Measurements from ENCODE around the gene RAB11B. TPM values are rescaled to one million over a fixed set of nuclear protein-coding genes. Genes with fewer than 3 reads are reported as not detected.
"Not testable (repeated sequence)": the region's sequence is repeated elsewhere in the genome, so short reads cannot be mapped to it uniquely, and the experiment has no call there.

The RAB11B gene
- total RNA-seq, 2 donors from 2014 or later = 76.6 to 81.5 TPM

DNA sequence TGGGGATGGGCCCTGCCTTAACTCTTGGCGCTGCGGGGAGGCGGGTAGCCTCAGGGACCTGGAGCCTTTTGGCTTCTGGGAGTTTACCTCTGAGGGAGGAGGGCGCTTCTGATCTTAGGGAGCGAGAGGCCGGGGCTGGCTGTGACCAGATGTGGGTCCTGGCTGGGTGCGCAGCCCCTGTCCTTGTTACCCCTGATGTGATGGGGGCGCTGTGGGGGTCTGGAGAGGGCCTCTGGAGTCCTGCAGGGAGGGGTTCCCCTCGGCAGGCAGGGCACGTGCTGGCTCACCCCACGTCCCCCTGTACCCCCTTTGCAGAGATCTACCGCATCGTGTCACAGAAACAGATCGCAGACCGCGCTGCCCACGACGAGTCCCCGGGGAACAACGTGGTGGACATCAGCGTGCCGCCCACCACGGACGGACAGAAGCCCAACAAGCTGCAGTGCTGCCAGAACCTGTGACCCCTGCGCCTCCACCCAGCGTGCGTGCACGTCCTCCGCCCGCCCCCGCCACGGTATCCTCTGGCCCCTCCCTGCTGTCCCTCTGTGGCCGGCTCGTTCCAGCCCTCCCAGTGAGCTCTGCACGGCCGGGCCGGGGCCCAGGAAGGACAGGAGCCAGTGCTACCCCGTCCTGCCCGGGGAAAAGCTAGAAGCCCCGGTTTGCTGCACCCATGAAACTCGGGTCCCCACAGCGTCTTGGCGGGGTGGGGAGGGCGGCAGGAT is 13.1 kb downstream of the RAB11B start:
- no peaks in the 10 kb centered on the region for H3K36me3 Mint-ChIP-seq
- no peak for ATAC-seq
- H3K9me3 Mint-ChIP-seq = no peaks in the 10 kb centered on the region
- H3K27ac Mint-ChIP-seq = peak overlapping the region in 1 of 2 donors; percentile 72
- no peak for DNase-seq (ENCODE audit: low spot score in 2 of 2)

DNA sequence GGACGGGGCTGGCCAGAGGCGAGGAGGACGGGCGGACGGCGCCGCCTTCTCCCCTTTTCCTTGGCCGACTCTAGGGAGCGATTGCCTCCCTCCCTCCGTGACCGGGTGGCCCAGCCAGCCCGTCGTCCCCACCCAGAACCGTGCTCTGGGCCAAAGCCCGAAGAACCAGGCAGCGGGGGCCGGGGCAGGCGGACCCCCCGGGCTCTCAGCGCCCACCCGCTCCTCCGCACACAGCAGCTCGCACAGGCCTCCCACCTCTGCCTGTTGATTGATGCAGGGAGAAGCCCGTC is 13.6 kb downstream of the RAB11B start:
- H3K27ac Mint-ChIP-seq = no peak overlapping the region
- ATAC-seq = no peak
- no peaks in the 10 kb centered on the region for H3K9me3 Mint-ChIP-seq
- no peak for DNase-seq (ENCODE audit: low spot score in 2 of 2)
- H3K36me3 Mint-ChIP-seq = no peaks in the 10 kb centered on the region

DNA sequence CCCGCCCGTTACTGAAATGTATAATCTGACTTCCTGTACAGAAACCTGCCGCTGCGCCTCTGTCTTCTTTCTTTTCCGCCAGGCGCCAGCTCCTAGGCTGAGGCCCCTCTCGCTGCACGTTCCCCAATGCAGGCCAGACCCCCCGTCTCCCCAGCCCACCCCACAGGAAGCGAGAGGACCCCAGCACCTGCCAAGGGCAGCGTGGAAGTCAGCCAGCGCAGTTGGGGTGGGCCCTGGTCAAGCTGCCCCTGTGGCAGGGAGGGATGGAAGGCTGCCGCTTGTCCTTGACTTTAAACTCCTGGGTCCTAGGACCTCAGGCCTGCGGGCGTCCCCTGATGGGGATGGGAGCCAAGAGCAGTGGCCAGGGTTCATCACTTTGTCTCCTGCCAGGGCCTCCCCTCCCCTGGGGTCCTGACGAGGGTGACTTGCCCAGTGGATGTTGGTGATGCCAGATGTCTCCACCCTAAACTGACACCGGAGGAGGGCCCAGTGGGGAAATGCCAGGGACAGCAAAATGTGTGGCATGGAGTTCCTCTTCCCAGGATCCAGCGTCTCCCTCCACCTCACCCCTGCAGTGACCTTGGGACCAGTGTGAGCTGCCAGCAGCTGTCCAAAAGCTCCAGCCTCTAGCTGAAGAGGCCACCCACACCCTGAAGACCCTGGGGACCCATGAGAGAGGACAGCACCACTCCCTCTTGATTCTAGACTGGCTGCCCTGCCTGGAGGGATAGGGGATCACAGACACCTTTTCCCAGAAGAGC is 14.4 kb downstream of the RAB11B start:
- ATAC-seq = no peak
- Mint-ChIP-seq H3K9me3 (no peaks in the 10 kb centered on the region), H3K36me3 (no peaks in the 10 kb centered on the region), H3K27ac (no peak overlapping the region)
- DNase-seq (ENCODE audit: low spot score in 2 of 2) = no peak

DNA sequence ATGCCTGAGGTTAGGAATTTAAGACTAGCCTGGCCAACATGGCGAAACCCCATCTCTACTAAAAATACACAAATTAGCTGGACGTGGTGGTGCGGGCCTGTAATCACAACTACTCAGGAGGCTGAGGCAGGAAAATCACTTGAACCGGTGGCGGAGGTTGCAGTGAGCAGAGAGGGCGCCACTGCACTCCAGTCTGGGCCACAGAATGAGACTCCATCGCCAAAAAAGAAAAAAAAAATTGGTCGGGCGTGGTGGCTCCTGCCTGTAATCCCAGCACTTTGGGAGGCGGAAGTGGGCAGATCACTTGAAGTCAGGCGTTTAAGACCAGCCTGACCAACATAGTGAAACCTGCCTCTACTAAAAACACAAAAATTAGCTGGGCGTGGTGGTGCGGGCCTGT is 20.6 kb downstream of the RAB11B start:
- ATAC-seq; H3K36me3 Mint-ChIP-seq; H3K9me3 Mint-ChIP-seq; H3K27ac Mint-ChIP-seq; DNase-seq (ENCODE audit: low spot score in 2 of 2): not testable (repeated sequence)

DNA sequence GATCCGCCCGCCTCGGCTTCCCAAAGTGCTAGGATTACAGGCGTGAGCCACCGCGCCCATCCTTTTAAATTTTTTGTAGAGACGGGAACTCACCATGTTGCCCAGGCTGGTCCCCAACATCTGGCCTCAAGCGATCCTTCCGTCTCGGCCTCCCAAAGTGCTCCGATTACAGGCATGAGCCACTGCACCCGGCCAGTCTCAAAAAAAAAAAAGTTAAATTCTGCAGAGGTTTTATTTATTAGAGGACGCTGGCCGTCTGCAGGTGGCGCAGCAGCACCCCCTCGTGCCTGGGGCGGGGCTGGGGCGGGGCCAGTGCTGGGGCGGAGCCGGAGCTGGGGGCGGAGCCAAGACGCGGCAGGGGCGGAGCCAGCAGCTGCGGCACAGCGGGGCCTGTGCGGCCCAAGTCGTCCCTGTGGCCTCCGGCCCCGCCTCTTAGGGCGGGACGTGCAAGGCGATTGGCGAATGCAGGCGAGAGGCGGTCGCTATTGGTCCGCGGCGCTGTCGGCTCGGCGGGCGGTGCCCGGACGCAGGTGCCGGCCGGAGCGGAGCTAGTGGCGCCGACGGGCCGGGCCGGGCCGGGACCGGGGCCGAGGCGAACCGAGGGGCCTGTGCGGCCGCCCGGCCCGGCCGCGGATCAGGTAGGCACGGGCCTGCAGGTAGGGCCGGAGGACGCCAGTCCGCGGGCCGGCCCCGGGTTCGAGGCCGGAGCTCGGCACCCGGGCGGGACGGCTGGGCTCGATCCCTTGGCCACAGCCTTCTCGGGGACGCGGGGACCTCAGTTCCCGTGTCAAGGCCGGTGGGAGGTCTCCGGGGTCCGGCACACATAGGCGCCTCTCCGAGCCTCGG is 22.8 kb downstream of the RAB11B start, which contains the start of gene MARCHF2:
MARCHF2 (plus strand) TSS at position 523 of the 846 bp plus-strand sequence. CDS start 8,536 bp downstream, outside the sequence.
- no peak within 1 kb of the TSS for H3K27ac Mint-ChIP-seq
- H3K36me3 Mint-ChIP-seq = no peaks in the 10 kb centered on the region
- peak; percentile 96 to 98 for DNase-seq (ENCODE audit: low spot score in 2 of 2)
- ATAC-seq = peak; percentile 100
- H3K9me3 Mint-ChIP-seq = no peaks in the 10 kb centered on the region

DNA sequence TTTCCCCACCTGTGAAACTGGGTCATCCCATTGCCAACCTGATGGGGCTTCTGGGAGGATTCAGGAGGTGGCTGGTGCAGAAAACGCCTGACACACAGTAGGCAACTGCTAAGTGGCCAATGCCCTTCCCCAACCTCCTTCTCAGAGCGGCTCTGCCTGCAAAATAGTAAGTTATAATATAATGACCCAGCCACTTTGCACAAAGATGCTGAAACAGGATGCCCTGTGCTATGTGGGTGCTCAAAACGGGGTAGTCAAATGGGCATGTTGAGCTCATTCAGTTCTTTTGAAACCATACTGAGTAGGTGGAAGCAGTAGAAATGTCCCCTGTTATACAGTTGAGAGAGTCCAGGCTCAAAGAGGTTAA is 23.5 kb downstream of the RAB11B start:
- Mint-ChIP-seq H3K27ac (no peak overlapping the region), H3K9me3 (no peaks in the 10 kb centered on the region)

DNA sequence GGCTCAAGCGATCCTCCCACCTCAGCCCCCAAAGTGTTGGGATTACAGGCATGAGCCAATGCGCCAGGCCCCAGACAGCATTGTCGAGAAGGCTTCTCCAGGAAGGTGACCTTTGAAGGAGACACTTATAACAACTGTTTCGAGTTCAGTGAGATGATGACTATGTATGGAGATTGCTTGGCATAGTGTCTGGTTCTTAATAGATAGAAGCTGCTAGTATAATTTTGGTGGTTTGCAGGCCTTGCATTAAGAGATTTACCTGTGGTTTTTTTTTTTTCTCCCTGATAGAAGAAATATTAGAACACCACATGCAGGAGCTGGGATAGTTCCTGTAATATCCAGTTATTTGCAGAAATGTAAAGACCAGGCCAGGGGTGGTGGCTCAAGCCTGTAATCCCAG is 26.6 kb downstream of the RAB11B start:
- Mint-ChIP-seq H3K9me3 (no peaks in the 10 kb centered on the region), H3K27ac (no peak overlapping the region), H3K36me3 (no peaks in the 10 kb centered on the region)
- DNase-seq (ENCODE audit: low spot score in 2 of 2) (no peak), ATAC-seq (no peak)

More for the DNA sequence above, 23.5 kb downstream of the RAB11B start:
- no peaks in the 10 kb centered on the region for H3K36me3 Mint-ChIP-seq
- DNase-seq (ENCODE audit: low spot score in 2 of 2) (no peak), ATAC-seq (no peak)

DNA sequence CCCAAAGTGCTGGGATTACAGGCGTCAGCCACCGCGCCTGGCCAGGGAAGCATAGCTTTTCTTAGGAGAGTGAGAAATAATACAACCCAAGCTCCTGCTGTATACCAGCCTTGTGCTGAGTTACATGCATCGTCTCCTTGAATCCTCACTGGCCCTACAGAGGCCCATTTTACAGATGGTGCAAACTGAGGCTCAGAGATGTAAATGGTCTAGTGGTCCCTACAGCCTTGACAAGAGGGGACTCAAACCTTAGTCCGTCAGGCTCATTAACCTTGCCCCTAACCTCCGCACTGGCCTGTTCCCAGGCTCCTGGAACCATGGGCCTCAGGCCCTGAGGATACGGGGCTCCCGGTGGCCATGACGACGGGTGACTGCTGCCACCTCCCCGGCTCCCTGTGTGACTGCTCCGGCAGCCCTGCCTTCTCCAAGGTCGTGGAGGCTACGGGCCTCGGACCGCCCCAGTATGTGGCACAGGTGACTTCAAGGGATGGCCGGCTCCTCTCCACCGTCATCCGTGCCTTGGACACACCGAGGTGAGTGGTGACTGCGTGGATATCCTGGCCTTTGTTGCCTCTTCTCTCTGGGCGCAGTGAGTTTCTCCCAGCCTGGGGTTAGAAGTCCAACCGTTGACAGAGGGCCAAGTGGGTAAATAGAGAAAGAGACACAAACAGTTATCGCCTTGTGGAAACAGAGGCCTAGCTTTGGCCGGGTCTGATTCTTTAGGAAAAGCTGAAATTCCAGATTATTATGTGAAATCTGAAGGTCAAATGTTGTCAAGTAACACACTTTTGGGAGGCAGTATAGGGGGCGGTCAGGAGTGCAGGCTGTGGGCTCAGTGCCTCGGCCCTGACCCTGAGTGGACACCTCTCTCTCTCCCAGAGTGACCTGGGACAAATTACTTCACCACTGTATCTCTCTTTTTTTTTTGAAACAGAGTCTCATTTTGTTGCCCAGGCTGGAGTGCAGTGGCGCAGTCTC is 31.6 kb downstream of the RAB11B start:
- no peaks in the 10 kb centered on the region for H3K9me3 Mint-ChIP-seq
- ATAC-seq (no peak), DNase-seq (ENCODE audit: low spot score in 2 of 2) (no peak)
- no peak overlapping the region for H3K27ac Mint-ChIP-seq
- no peaks in the 10 kb centered on the region for H3K36me3 Mint-ChIP-seq

DNA sequence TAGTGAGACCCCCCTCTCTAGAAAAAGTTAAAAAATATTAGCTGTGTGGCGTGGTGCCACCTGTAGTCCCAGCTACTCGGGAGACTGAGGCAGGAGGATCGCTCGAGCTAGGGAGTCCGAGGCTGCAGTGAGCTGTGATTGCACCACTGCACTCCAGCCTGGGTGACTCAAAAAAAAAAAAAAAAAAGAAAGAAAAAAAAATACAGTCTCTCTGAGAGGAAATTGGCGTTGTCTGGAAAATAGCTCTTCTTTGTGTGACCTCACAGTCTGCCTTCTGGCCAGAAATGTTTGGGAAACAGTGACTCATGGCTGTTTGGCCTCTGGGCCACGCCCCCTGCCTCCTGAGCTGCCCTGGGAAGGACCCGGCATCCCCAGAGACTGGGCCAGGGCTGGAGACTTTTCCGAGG is 33.7 kb downstream of the RAB11B start:
- H3K9me3 Mint-ChIP-seq = no peaks in the 10 kb centered on the region
- DNase-seq (ENCODE audit: low spot score in 2 of 2) (no peak), ATAC-seq (no peak)
- H3K36me3 Mint-ChIP-seq = no peaks in the 10 kb centered on the region
- H3K27ac Mint-ChIP-seq = no peak overlapping the region

DNA sequence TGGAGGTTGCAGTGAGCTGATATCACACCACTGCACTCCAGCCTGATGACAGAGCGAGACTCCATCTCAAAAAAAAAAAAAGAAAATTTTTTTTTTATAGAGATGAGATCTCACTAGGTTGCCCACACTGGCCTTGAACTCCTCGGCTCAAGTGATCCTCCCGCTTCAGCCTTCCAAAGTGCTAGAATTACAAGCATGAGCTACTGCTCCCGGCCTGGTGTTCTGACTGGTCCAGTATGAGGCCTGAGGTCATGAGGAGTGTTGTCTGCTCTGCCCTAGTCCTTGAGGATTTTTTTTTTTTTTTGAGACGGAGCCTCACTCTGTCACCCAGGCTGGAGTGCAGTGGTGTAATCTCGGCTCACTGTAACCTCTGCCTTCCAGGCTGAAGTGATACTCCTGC is 35.2 kb downstream of the RAB11B start:
- not testable (repeated sequence) for DNase-seq (ENCODE audit: low spot score in 2 of 2); H3K27ac Mint-ChIP-seq; ATAC-seq; H3K9me3 Mint-ChIP-seq; H3K36me3 Mint-ChIP-seq

DNA sequence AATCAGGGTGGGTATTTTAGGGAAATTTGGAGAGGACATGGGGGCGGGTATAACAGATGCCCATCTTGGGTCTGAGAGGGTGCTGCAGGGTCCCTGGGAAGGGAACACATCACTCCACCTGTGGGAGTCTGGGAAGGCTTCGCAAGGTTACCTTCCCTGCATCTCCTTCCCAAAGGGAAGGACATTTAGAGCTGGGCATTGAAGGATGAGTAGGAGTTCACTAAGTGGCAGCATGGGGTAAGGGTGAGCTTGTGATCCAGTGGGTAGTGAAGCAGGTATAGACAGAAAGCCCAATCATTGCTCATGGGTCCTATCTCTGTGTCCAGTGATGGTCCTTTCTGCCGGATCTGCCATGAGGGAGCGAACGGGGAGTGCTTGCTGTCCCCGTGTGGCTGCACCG is 36.1 kb downstream of the RAB11B start:
- H3K9me3 Mint-ChIP-seq = no peaks in the 10 kb centered on the region
- no peak overlapping the region for H3K27ac Mint-ChIP-seq
- no peaks in the 10 kb centered on the region for H3K36me3 Mint-ChIP-seq
- ATAC-seq (no peak), DNase-seq (ENCODE audit: low spot score in 2 of 2) (no peak)

DNA sequence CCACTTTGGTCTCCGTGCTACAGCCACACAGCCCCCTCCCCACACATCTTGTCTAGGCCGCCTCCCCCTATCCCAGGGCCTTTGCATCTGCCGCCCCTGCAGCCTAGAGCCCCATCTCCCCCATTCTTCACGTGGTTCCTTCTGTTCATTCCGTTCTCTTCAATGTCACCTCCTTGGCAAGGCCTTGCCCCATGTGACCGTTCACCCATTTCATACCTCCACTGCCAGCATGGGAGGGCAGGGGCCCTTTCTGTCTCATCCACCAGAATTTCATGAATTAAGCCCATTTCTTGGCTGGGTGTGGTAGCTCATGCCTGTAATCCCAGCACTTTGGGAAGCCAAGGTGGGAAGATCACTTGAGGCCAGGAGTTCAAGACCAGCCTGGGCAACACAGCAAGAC is 38.9 kb downstream of the RAB11B start:
- Mint-ChIP-seq H3K9me3 (no peaks in the 10 kb centered on the region), H3K36me3 (no peaks in the 10 kb centered on the region), H3K27ac (no peak overlapping the region)
- ATAC-seq (no peak), DNase-seq (ENCODE audit: low spot score in 2 of 2) (no peak)

DNA sequence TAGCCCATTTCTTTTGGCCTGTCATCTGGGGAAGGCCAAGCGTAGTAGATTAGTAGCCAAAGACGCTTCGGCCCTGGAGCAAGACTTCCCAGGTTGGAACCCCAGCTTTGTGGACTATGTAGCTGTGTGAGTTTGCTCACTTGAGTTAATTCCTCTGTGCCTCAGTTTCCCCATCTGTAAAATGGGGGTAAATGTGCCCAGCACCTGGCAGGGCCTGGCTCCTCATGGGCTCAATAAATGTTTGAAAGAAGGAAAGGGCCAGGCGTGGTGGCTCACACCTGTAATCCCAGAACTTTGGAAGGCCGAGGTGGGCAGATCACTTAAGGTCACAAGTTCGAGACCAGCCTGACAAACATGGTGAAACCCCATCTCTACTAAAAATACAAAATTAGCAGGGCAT is 39.7 kb downstream of the RAB11B start:
- DNase-seq (ENCODE audit: low spot score in 2 of 2) (no peak), ATAC-seq (no peak)
- H3K27ac Mint-ChIP-seq = no peak overlapping the region
- no peaks in the 10 kb centered on the region for H3K9me3 Mint-ChIP-seq
- no peaks in the 10 kb centered on the region for H3K36me3 Mint-ChIP-seq

DNA sequence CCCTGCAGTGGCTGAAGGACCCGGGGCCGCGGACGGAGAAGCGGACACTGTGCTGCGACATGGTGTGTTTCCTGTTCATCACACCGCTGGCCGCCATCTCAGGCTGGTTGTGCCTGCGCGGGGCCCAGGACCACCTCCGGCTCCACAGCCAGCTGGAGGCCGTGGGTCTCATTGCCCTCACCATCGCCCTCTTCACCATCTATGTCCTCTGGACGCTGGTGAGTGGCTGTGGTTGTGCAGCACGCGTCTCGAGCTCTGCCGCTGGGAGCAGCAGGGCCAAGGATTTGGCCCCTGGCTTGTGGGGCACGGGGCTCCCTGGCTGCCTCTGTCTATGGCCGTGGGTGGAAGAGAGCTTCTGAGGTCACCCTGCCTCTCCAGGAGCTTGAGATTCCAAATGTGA is 40.5 kb downstream of the RAB11B start:
- Mint-ChIP-seq H3K27ac (peak overlapping the region; percentile 9 to 72), H3K36me3 (no peaks in the 10 kb centered on the region)
- DNase-seq (ENCODE audit: low spot score in 2 of 2) = no peak

DNA sequence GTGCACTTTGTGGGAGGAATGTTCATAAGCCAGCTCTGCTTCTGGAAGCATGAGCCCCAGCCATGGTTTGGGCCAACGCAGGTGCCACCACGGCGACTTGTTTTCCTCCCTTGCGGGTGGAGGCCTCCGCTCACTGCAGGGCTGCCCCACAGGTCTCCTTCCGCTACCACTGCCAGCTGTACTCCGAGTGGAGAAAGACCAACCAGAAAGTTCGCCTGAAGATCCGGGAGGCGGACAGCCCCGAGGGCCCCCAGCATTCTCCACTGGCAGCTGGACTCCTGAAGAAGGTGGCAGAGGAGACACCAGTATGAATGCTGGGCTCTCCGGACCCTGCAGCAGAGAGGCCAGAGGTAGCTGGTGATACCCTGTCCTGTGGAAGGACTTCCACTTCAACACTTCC is 48.1 kb downstream of the RAB11B start:
- no peaks in the 10 kb centered on the region for H3K9me3 Mint-ChIP-seq
- DNase-seq (ENCODE audit: low spot score in 2 of 2) (no peak), ATAC-seq (no peak)
- H3K36me3 Mint-ChIP-seq = no peaks in the 10 kb centered on the region
- H3K27ac Mint-ChIP-seq = no peak overlapping the region

More for the DNA sequence above, 40.5 kb downstream of the RAB11B start:
- ATAC-seq = no peak
- H3K9me3 Mint-ChIP-seq = no peaks in the 10 kb centered on the region

Data from activated naive CD4-positive, alpha-beta T cell treated with anti-CD3 and anti-CD28 coated beads, Interleukin-2, amount 50 U/mL, for 72 hours (primary cell).